SK-N-MC (cell line): ENCODE measurements around the gene PLXDC2.

Experiments used
- EZH2 ChIP-seq: fragments of 200-600 bp; sonication (generic); IDR thresholded peaks from one replicate; pipeline ENCODE4 v1.6.1; 2017; ENCODE audit warnings: antibody characterized with exemption
- FOXP2 ChIP-seq: optimal IDR thresholded peaks from 2 replicates; pipeline ENCODE3; 2011; ENCODE audit warnings: mild to moderate bottlenecking, moderate library complexity; ENCODE audit not compliant: insufficient read depth; ENCODE audit errors: extremely low read length, control extremely low read depth
- POLR2AphosphoS5 ChIP-seq: IDR thresholded peaks from 2 replicates; pipeline ENCODE4 v1.6.1; 2012; ENCODE audit warnings: mild to moderate bottlenecking, low read depth, low read length, borderline replicate concordance

DNA sequence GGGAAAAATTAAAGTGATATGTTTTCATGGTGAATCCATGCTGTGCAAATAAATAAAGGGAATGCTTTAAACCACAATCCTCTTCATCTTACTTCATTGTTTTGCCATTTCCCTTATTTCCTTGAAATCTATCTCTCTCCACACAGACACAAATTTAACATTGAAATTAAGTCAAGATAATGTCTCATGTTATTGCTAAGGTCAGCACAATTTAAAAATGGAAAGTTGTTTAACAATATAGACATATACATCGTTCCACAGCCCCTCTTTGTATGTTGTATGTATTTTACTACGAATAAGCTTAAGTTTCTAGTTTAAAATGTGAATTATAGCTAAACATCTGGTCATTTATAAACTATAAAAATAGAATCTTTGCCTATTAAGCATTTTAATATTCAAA is 256.9 kb downstream of the PLXDC2 start:
- no peak for TF ChIP-seq EZH2
- TF ChIP-seq FOXP2 = no peak
- TF ChIP-seq POLR2AphosphoS5 = no peak
